HG03439 (cell line): ENCODE results near the gene HOXA1.
"Not testable (repeated sequence)": the region's sequence is repeated elsewhere in the genome, so short reads cannot be mapped to it uniquely, and the experiment has no call there.

ENCODE experiments used
- ATAC-seq: cut with Tn5 transposase; IDR thresholded peaks from one replicate; pipeline ENCODE4 v1.9.1; 2021; ENCODE audit warnings: mild to moderate bottlenecking, moderate library complexity; ENCODE audit not compliant: unreplicated experiment

The HOXA1 gene

GRCh38 chr7:27062946-27063345 lies 32.9 kb downstream of the HOXA1 start:
- no peak for ATAC-seq

GRCh38 chr7:27053153-27053552 lies 42.6 kb downstream of the HOXA1 start:
- ATAC-seq: no peak

GRCh38 chr7:27051451-27051850 lies 44.3 kb downstream of the HOXA1 start:
- ATAC-seq: no peak

GRCh38 chr7:27048438-27048837 lies 47.4 kb downstream of the HOXA1 start:
- no peak for ATAC-seq

- no peak for ATAC-seq
Observed at GRCh38 chr7:27046854-27047549, 48.8 kb downstream of the HOXA1 start.

GRCh38 chr7:27045972-27046371 lies 49.8 kb downstream of the HOXA1 start:
- not testable (repeated sequence) for ATAC-seq

- ATAC-seq: not testable (repeated sequence)
Observed at GRCh38 chr7:27045066-27045465, 50.7 kb downstream of the HOXA1 start.
